ENCODE results near the gene GUCY1A1.

The GUCY1A1 gene

GRCh38 chr4:155781249-155781831 is 114.7 kb downstream of the GUCY1A1 start:
- no peak for DNase-seq

Data from stimulated activated CD4-positive, alpha-beta T cell treated with anti-CD3 and anti-CD28 coated beads, Interleukin-15, amount 100 ng/mL, for 24 hours (primary cell).